Liver (tissue), 9 donors: ENCODE results near the gene PABPN1L. TPM values are rescaled to one million over a fixed set of nuclear protein-coding genes. Genes with fewer than 3 reads are reported as not detected.

ENCODE experiments used
- DNase-seq: peaks from one replicate; pipeline ENCODE4 v3.0.0-alpha.2; 2017; ENCODE audit warnings: low spot score
- H3K27ac ChIP-seq, 2 donors: one replicate each; pipeline ENCODE4 v1.7.0; 2013; ENCODE audit warnings: inconsistent platforms in 2 of 2, low read length in 2 of 2, control low read depth in 1 of 2, low read depth in 1 of 2, mild to moderate bottlenecking in 1 of 2
- H3K27me3 ChIP-seq, 4 donors: one replicate each; pipeline versions ENCODE4 v1.6.1 to v1.7.0; 2013; ENCODE audit warnings: low read length in 3 of 4, inconsistent platforms in 1 of 4, mild to moderate bottlenecking in 1 of 4, moderate library complexity in 1 of 4; ENCODE audit not compliant: control insufficient read depth in 4 of 4, insufficient read depth in 4 of 4
- H3K36me3 ChIP-seq, 4 donors: one replicate each; pipeline versions ENCODE4 v1.6.1 to v1.7.0; 2013; ENCODE audit warnings: low read length in 3 of 4, mild to moderate bottlenecking in 3 of 4, low read depth in 1 of 4, moderate library complexity in 1 of 4; ENCODE audit not compliant: control insufficient read depth in 4 of 4, insufficient read depth in 3 of 4
- H3K4me1 ChIP-seq, 4 donors: one replicate each; pipeline versions ENCODE4 v1.6.1 to v1.7.0; 2013; ENCODE audit warnings: low read length in 3 of 4, mild to moderate bottlenecking in 3 of 4, moderate library complexity in 1 of 4; ENCODE audit not compliant: control insufficient read depth in 4 of 4, insufficient read depth in 4 of 4
- H3K4me3 ChIP-seq, 3 donors: one replicate each; pipeline versions ENCODE4 v1.6.1 to v1.7.0; 2013; ENCODE audit warnings: low read length in 3 of 3, control low read depth in 1 of 3, low read depth in 1 of 3, mild to moderate bottlenecking in 1 of 3
- H3K9ac ChIP-seq, 2 donors: one replicate each; pipeline ENCODE4 v1.7.0; 2013; ENCODE audit warnings: low read length in 2 of 2, mild to moderate bottlenecking in 2 of 2, moderate library complexity in 2 of 2, control low read depth in 1 of 2, low read depth in 1 of 2
- H3K9me3 ChIP-seq, 4 donors: one replicate each; pipeline versions ENCODE4 v1.6.1 to v1.7.0; 2013; ENCODE audit warnings: low read length in 3 of 4; ENCODE audit not compliant: control insufficient read depth in 4 of 4
- ATF3 ChIP-seq: IDR thresholded peaks from 2 replicates; pipeline ENCODE4 v1.6.1; 2016; ENCODE audit warnings: antibody characterized with exemption
- CTCF ChIP-seq: fragments of 150-350 bp; IDR thresholded peaks from 2 replicates; pipeline ENCODE4 v1.5.1; 2017; ENCODE audit warnings: improper control_type of control experiment, low read depth, low read length; ENCODE audit not compliant: missing input control
- EGR1 ChIP-seq, 2 donors: IDR thresholded peaks; 2 replicates each; pipeline ENCODE4 v1.6.1; 2016 to 2018; ENCODE audit warnings: antibody characterized with exemption in 2 of 2, low read depth in 2 of 2
- FOXA1 ChIP-seq: IDR thresholded peaks from 2 replicates; pipeline ENCODE4 v1.6.1; 2016; ENCODE audit warnings: antibody characterized with exemption
- FOXA2 ChIP-seq: IDR thresholded peaks from 2 replicates; pipeline ENCODE4 v1.6.1; 2016; ENCODE audit warnings: antibody characterized with exemption
- GABPA ChIP-seq, 2 donors: IDR thresholded peaks in 1 of 2; conservative IDR thresholded peaks in 1 of 2; 2 replicates each; pipeline ENCODE4 v1.6.1; 2016; ENCODE audit warnings: antibody characterized with exemption in 2 of 2, mild to moderate bottlenecking in 1 of 2, moderate library complexity in 1 of 2
- HNF4A ChIP-seq, 2 donors: conservative IDR thresholded peaks; 2 replicates each; pipeline ENCODE4 v1.6.1; 2016; ENCODE audit warnings: antibody characterized with exemption in 2 of 2, mild to moderate bottlenecking in 2 of 2
- HNF4G ChIP-seq: IDR thresholded peaks from 2 replicates; pipeline ENCODE4 v1.6.1; 2016; ENCODE audit warnings: antibody characterized with exemption
- MAX ChIP-seq: IDR thresholded peaks from 2 replicates; pipeline ENCODE4 v1.6.1; 2016; ENCODE audit warnings: antibody characterized with exemption
- NR2F2 ChIP-seq: IDR thresholded peaks from 2 replicates; pipeline ENCODE4 v1.6.1; 2016; ENCODE audit warnings: antibody characterized with exemption
- RAD21 ChIP-seq, 2 donors: IDR thresholded peaks; 2 replicates each; pipeline ENCODE4 v1.6.1; 2016; ENCODE audit warnings: antibody characterized with exemption in 2 of 2, mild to moderate bottlenecking in 2 of 2
- REST ChIP-seq: IDR thresholded peaks from 2 replicates; pipeline ENCODE4 v1.6.1; 2016; ENCODE audit warnings: antibody characterized with exemption, mild to moderate bottlenecking
- RXRA ChIP-seq, 2 donors: IDR thresholded peaks; 2 replicates each; pipeline ENCODE4 v1.6.1; 2017 to 2018; ENCODE audit warnings: antibody characterized with exemption in 2 of 2, mild to moderate bottlenecking in 1 of 2
- SP1 ChIP-seq: IDR thresholded peaks from 2 replicates; pipeline ENCODE4 v1.6.1; 2018; ENCODE audit warnings: antibody characterized with exemption, mild to moderate bottlenecking
- TAF1 ChIP-seq: conservative IDR thresholded peaks from 2 replicates; pipeline ENCODE4 v1.6.1; 2016; ENCODE audit warnings: antibody characterized with exemption, mild to moderate bottlenecking
- YY1 ChIP-seq: IDR thresholded peaks from 2 replicates; pipeline ENCODE4 v1.6.1; 2016; ENCODE audit warnings: antibody characterized with exemption, mild to moderate bottlenecking
- ZBTB33 ChIP-seq: IDR thresholded peaks from 2 replicates; pipeline ENCODE4 v1.6.1; 2016; ENCODE audit warnings: antibody characterized with exemption
- WGBS: extraction: QIAGEN DNeasy Blood & Tissue Kit; methylation state at CpG from one replicate; pipeline ENCODE4 v1.1.7; 2013; 5-methylcytosine and 5-hydroxymethylcytosine counted together
- polyA plus RNA-seq, 2 donors: library from polyadenylated mRNA; stranded (reverse) in 1 of 2; unstranded in 1 of 2; fragments of 200-250 nt in 1 of 2; fragments of >200 nt in 1 of 2; fragmentation: Nextera tagmentation in 1 of 2; extraction: Ambion mirVana in 1 of 2; gene quantifications; one replicate each; pipeline versions ENCODE4 v1.2.1 to v1.2.3, GENCODE V29; 2013 to 2015
- total RNA-seq, 2 donors: library from RNA; depleted of rRNA; stranded (reverse); fragments of >200 nt; gene quantifications; one replicate each; pipeline ENCODE4 v1.2.3, GENCODE V29; 2014
- donor health status: healthy.
- donor health status: healthy.
- donor health status: healthy.
- donor health status: healthy.
- donor health status: healthy.

The PABPN1L gene
- total and polyA plus RNA-seq, 4 donors = 0.09 TPM; not detected in 3

GRCh38 chr16:88842806-88843205 is 23.7 kb downstream of the PABPN1L start:
- Histone ChIP-seq H3K9me3 (no peaks in the 10 kb centered on the region), H3K27ac (no peak overlapping the region), H3K4me3 (no peak overlapping the region), H3K27me3 (no peaks in the 10 kb centered on the region), H3K4me1 (no peaks in the 10 kb centered on the region), H3K36me3 (peaks cover 0 to 29% (median 6%) of the 10 kb centered on the region in 4 donors), H3K9ac (no peak overlapping the region)
- TF ChIP-seq SP1 (no peak), NR2F2 (no peak), FOXA2 (no peak), REST (no peak), YY1 (no peak), GABPA (IDR thresholded peaks at IDR 0.05 in 1 of 2, conservative IDR thresholded peaks at IDR 0.05 in 1 of 2) (no peak), RAD21 (IDR thresholded peaks at IDR 0.05) (no peak), CTCF (no peak), TAF1 (no peak), HNF4A (conservative IDR thresholded peaks at IDR 0.05) (no peak)
- DNase-seq = no peak
- WGBS = 96% methylated on average over 25 of the region's 25 CpGs

- Histone ChIP-seq H3K27me3 (no peaks in the 10 kb centered on the region), H3K9me3 (no peaks in the 10 kb centered on the region), H3K9ac (no peak overlapping the region), H3K36me3 (peaks cover 0 to 26% (median 5%) of the 10 kb centered on the region in 4 donors), H3K4me3 (no peak overlapping the region), H3K4me1 (no peaks in the 10 kb centered on the region), H3K27ac (no peak overlapping the region)
- no peak for DNase-seq
- TF ChIP-seq MAX (no peak), RAD21 (IDR thresholded peaks at IDR 0.05) (no peak), FOXA1 (no peak), ATF3 (no peak), TAF1 (no peak), HNF4A (conservative IDR thresholded peaks at IDR 0.05) (no peak), NR2F2 (no peak), CTCF (no peak), REST (no peak), HNF4G (no peak), SP1 (no peak), YY1 (no peak), GABPA (IDR thresholded peaks at IDR 0.05 in 1 of 2, conservative IDR thresholded peaks at IDR 0.05 in 1 of 2) (no peak), ZBTB33 (no peak), EGR1 (IDR thresholded peaks at IDR 0.05; ENCODE audit: low read depth in 2 of 2) (no peak), RXRA (IDR thresholded peaks at IDR 0.05) (no peak)
- 98% methylated on average over 15 of the region's 15 CpGs for WGBS
Observed at GRCh38 chr16:88842308-88842756, 24.1 kb downstream of the PABPN1L start.
